Calu3 (cell line): ENCODE measurements around the gene FIBIN. TPM values are rescaled to one million over a fixed set of nuclear protein-coding genes. Genes with fewer than 3 reads are reported as not detected.
"Not testable (repeated sequence)": the region's sequence is repeated elsewhere in the genome, so short reads cannot be mapped to it uniquely, and the experiment has no call there.

Source experiments
- BruUV-seq: library from RNA; stranded (reverse); fragments of 400-500 nt; replicated peaks from 2 replicates; lab custom pipeline; 2021; lab: Mats Ljungman, UMichigan
- CTCF ChIA-PET: fragments of 300-600 bp; sonication (Branson Sonifier 250); formaldehyde crosslinking; loops from one replicate; lab custom pipeline; 2022; ENCODE audit warnings: antibody characterized with exemption; lab: Charles Lee
- DNase-seq: peaks from one replicate; pipeline ENCODE4 v3.0.0; 2022
- H3K27ac Mint-ChIP-seq: one replicate; pipeline ENCODE4 v1.8.0; 2022; ENCODE audit warnings: mixed read lengths; ENCODE audit not compliant: unreplicated experiment
- H3K27me3 Mint-ChIP-seq: one replicate; pipeline ENCODE4 v1.8.0; 2022; ENCODE audit warnings: mixed read lengths; ENCODE audit not compliant: unreplicated experiment
- H3K36me3 Mint-ChIP-seq: one replicate; pipeline ENCODE4 v1.8.0; 2022; ENCODE audit warnings: mild to moderate bottlenecking, moderate library complexity, mixed read lengths; ENCODE audit not compliant: insufficient read depth, unreplicated experiment
- H3K4me1 Mint-ChIP-seq: one replicate; pipeline ENCODE4 v1.8.0; 2022; ENCODE audit warnings: mild to moderate bottlenecking, low read depth, mixed read lengths; ENCODE audit not compliant: unreplicated experiment
- H3K4me3 Mint-ChIP-seq: one replicate; pipeline ENCODE4 v1.8.0; 2022; ENCODE audit warnings: mild to moderate bottlenecking, low read depth, moderate library complexity, mixed read lengths; ENCODE audit not compliant: unreplicated experiment
- H3K9me3 Mint-ChIP-seq: one replicate; pipeline ENCODE4 v1.8.0; 2022; ENCODE audit warnings: low read depth, mixed read lengths; ENCODE audit not compliant: unreplicated experiment
- intact Hi-C: fragments of 100-400 bp; cut with micrococcal nuclease; formaldehyde crosslinking; loops from one replicate; pipeline ENCODE4 v1.10.0; 2022; ENCODE audit not compliant: unreplicated experiment
- total RNA-seq: library from RNA; stranded (reverse); gene quantifications from 2 replicates; pipeline ENCODE4 v1.2.3, GENCODE V29; 2022
- TF ChIP-seq, protein P1 (sequence below): fragments of 200-600 bp; IDR thresholded peaks from one replicate; pipeline ENCODE4 v1.8.0; 2022; ENCODE audit warnings: antibody characterized with exemption; ENCODE audit not compliant: unreplicated experiment

Gene FIBIN
- total RNA-seq, 1 experiment from 2014 or later = not detected

- Mint-ChIP-seq H3K27ac (no peak overlapping the region), H3K9me3 (no peaks in the 10 kb centered on the region), H3K4me1 (peaks cover 15% of the 10 kb centered on the region), H3K36me3 (no peaks in the 10 kb centered on the region), H3K27me3 (peaks cover 27% of the 10 kb centered on the region), H3K4me3 (no peak overlapping the region)
- intact Hi-C loops = no loop called here
- TF ChIP-seq, protein P1, sequence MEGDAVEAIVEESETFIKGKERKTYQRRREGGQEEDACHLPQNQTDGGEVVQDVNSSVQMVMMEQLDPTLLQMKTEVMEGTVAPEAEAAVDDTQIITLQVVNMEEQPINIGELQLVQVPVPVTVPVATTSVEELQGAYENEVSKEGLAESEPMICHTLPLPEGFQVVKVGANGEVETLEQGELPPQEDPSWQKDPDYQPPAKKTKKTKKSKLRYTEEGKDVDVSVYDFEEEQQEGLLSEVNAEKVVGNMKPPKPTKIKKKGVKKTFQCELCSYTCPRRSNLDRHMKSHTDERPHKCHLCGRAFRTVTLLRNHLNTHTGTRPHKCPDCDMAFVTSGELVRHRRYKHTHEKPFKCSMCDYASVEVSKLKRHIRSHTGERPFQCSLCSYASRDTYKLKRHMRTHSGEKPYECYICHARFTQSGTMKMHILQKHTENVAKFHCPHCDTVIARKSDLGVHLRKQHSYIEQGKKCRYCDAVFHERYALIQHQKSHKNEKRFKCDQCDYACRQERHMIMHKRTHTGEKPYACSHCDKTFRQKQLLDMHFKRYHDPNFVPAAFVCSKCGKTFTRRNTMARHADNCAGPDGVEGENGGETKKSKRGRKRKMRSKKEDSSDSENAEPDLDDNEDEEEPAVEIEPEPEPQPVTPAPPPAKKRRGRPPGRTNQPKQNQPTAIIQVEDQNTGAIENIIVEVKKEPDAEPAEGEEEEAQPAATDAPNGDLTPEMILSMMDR = no peak
- CTCF ChIA-PET = interaction anchor here (0.6 kb wide), 1 partner anchor 150 kb away, joined by 3 read pairs; no protein-coding TSS in a partner anchor
- DNase-seq = no peak
- BruUV-seq = no TSS peak
Measured at GRCh38 chr11:26992031-26992541, 1.8 kb upstream of the FIBIN start.

DNA sequence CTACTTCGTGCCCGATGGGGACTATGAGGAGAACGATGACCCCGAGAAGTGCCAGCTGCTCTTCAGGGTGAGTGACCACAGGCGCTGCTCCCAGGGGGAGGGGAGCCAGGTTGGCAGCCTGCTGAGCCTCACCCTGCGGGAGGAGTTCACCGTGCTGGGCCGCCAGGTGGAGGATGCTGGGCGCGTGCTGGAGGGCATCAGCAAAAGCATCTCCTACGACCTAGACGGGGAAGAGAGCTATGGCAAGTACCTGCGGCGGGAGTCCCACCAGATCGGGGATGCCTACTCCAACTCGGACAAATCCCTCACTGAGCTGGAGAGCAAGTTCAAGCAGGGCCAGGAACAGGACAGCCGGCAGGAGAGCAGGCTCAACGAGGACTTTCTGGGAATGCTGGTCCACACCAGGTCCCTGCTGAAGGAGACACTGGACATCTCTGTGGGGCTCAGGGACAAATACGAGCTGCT is 751 bp downstream of the FIBIN start:
- H3K27me3 Mint-ChIP-seq = peaks cover 27% of the 10 kb centered on the region
- H3K4me1 Mint-ChIP-seq = peaks cover 15% of the 10 kb centered on the region
- peak overlapping the region; percentile 59 for H3K4me3 Mint-ChIP-seq
- CTCF ChIA-PET = interaction anchor here (0.6 kb wide), 1 partner anchor 76 kb away, joined by 8 read pairs; no protein-coding TSS in a partner anchor
- intact Hi-C loops = no loop called here
- peak; percentile 13 for DNase-seq
- H3K9me3 Mint-ChIP-seq = no peaks in the 10 kb centered on the region
- H3K27ac Mint-ChIP-seq = peak overlapping the region; percentile 20
- TF ChIP-seq, protein P1 = no peak
- H3K36me3 Mint-ChIP-seq = no peaks in the 10 kb centered on the region
- BruUV-seq = no TSS peak

DNA sequence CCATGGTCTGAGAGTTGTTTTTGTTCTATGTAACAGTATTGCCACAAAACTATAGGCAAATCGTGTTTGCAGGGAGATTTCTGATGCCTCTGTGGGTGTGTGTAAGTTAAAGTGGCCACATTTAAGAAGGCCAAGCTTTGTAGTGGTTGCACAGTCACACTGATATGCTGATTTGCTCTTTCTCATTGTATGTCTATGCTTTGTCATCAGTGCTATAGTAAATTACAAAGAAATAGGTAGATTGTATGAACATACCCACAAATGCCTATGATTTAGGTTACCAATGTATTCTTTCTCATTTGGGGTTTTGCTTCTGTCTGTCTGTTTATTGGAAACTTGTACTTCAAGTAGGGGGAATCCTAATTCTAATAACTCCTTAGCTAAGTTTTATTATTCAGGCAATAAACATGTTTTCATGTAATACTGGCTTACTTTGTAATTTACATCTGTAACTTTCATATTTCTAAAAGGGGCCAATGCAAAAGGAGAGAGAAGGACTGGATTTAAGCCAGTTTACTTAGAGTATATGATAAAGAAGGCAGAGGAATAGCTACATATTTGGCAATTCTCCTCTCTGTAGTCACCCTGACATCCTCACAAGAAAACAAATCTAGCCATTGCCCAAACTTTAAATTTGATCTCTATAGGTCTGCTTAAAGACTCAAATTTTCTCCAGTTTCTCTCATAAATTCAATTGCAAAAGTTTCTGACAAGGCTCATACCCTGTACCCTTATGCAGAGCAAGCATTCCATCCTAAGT is 2.0 kb downstream of the FIBIN start:
- Mint-ChIP-seq H3K4me3 (no peak overlapping the region), H3K4me1 (peaks cover 15% of the 10 kb centered on the region)
- no TSS peak for BruUV-seq

DNA sequence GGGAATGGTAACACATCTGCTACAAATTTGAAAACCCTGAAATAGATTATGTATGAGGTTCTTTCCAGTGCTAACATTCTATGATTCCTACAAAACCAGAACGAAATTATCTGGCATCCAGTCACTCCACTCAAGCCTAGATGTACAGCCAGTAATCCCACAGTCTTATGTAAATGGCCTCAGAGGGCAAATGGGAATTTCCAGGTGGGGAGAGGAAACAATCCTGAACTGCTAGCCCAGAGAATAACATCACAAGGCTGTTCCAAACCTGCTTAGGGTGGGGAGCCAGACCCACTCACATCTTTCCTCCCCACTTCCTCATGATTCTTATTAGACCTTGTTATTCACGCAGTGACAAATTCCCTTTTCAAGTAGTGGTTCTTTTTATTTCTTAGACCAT is 3.5 kb downstream of the FIBIN start:
- DNase-seq = no peak
- BruUV-seq = no TSS peak
- intact Hi-C loops = no loop called here
- CTCF ChIA-PET = interaction anchor here (0.5 kb wide), 1 partner anchor 19 kb away, joined by 4 read pairs; no protein-coding TSS in a partner anchor
- peaks cover 15% of the 10 kb centered on the region for H3K4me1 Mint-ChIP-seq
- no peak overlapping the region for H3K4me3 Mint-ChIP-seq
- H3K27me3 Mint-ChIP-seq = peaks cover 27% of the 10 kb centered on the region
- TF ChIP-seq, protein P1 = no peak
- no peak overlapping the region for H3K27ac Mint-ChIP-seq
- H3K9me3 Mint-ChIP-seq = no peaks in the 10 kb centered on the region
- no peaks in the 10 kb centered on the region for H3K36me3 Mint-ChIP-seq

More for the DNA sequence above, 2.0 kb downstream of the FIBIN start:
- CTCF ChIA-PET = no interaction called here
- TF ChIP-seq, protein P1 = no peak
- Mint-ChIP-seq H3K36me3 (no peaks in the 10 kb centered on the region), H3K27me3 (peaks cover 27% of the 10 kb centered on the region), H3K27ac (no peak overlapping the region), H3K9me3 (no peaks in the 10 kb centered on the region)
- intact Hi-C loops = no loop called here
- DNase-seq = no peak

- H3K4me1 Mint-ChIP-seq, intact Hi-C loops, H3K27ac Mint-ChIP-seq, H3K9me3 Mint-ChIP-seq, DNase-seq, H3K36me3 Mint-ChIP-seq, H3K4me3 Mint-ChIP-seq, BruUV-seq, H3K27me3 Mint-ChIP-seq: not testable (repeated sequence)
- CTCF ChIA-PET = interaction anchor here (1.1 kb wide), 1 partner anchor 24 kb away, joined by 5 read pairs; no protein-coding TSS in a partner anchor
Measured at GRCh38 chr11:27001136-27001730, 7.3 kb downstream of the FIBIN start.
